NB4 (cell line): ENCODE measurements around the gene NUMBL.

Experiments
- DNase-seq: peaks from one replicate; pipeline ENCODE4 v3.0.0; 2010; ENCODE audit warnings: low read depth
- H3K4me3 ChIP-seq: one replicate; pipeline ENCODE4 v1.5.1; 2011; ENCODE audit warnings: mild to moderate bottlenecking, low read depth, low read length, moderate library complexity
- CTCF ChIP-seq: IDR thresholded peaks from one replicate; pipeline ENCODE4 v1.5.1; 2012; ENCODE audit warnings: low read depth, low read length
- MAX ChIP-seq: IDR thresholded peaks from 2 replicates; pipeline ENCODE4 v1.6.1; 2011; ENCODE audit warnings: low read depth, low read length
- MYC ChIP-seq: IDR thresholded peaks from 2 replicates; pipeline ENCODE4 v1.6.1; 2011; ENCODE audit warnings: low read depth, low read length
- POLR2A ChIP-seq: IDR thresholded peaks from 2 replicates; pipeline ENCODE4 v1.6.1; 2011; ENCODE audit warnings: mild to moderate bottlenecking; ENCODE audit not compliant: insufficient read length; ENCODE audit errors: extremely low read depth

The NUMBL gene

GRCh38 chr19:40674291-40674690, 16.2 kb downstream of the NUMBL start:
- no peak overlapping the region for H3K4me3 ChIP-seq
- DNase-seq: no peak
- TF ChIP-seq MAX (no peak), CTCF (no peak), MYC (no peak), POLR2A (no peak)

GRCh38 chr19:40673397-40673796, 17.1 kb downstream of the NUMBL start:
- no peak overlapping the region for H3K4me3 ChIP-seq
- no peak for DNase-seq
- TF ChIP-seq POLR2A (no peak), CTCF (no peak), MYC (no peak), MAX (no peak)

GRCh38 chr19:40672573-40673299, 17.7 kb downstream of the NUMBL start:
- DNase-seq: no peak

GRCh38 chr19:40672038-40672437, 18.4 kb downstream of the NUMBL start:
- H3K4me3 ChIP-seq: no peak overlapping the region
- TF ChIP-seq MAX: no peak
- no peak for TF ChIP-seq MYC
- no peak for TF ChIP-seq CTCF
- TF ChIP-seq POLR2A: no peak

More at GRCh38 chr19:40672573-40673299, 17.7 kb downstream of the NUMBL start:
- H3K4me3 ChIP-seq: no peak overlapping the region
- no peak for TF ChIP-seq POLR2A
- TF ChIP-seq CTCF: no peak
- no peak for TF ChIP-seq MAX
- TF ChIP-seq MYC: no peak

GRCh38 chr19:40671404-40671803, 19.0 kb downstream of the NUMBL start:
- H3K4me3 ChIP-seq: no peak overlapping the region
- TF ChIP-seq CTCF (no peak), MAX (no peak), MYC (no peak), POLR2A (no peak)
- no peak for DNase-seq

More at GRCh38 chr19:40672038-40672437, 18.4 kb downstream of the NUMBL start:
- DNase-seq: no peak
